Heart right ventricle (tissue), 16 donors: ENCODE data around the gene SH3GL3. TPM values are rescaled to one million over a fixed set of nuclear protein-coding genes. Genes with fewer than 3 reads are reported as not detected.
A peak's percentile ranks its signal among the peaks of the same experiment; 100 is the strongest.

ENCODE experiments used
- ATAC-seq, 8 donors: fragments of 200-7000 bp; cut with Tn5 transposase; one replicate each; pipeline ENCODE4 v1.9.1; 2020; ENCODE audit warnings: mild to moderate bottlenecking in 8 of 8, moderate library complexity in 8 of 8, moderate number of reproducible peaks in 1 of 8
- DNase-seq, 2 donors: peaks; one replicate each; pipeline ENCODE4 v3.0.0-alpha.2; 2020
- H3K27ac ChIP-seq, 10 donors: fragments of 200-600 bp; sonication (generic) in 2 of 10; one replicate each; pipeline versions ENCODE4 v1.5.0 to v1.8.0; 2020 to 2022; ENCODE audit warnings: mild to moderate bottlenecking in 3 of 10
- H3K27me3 ChIP-seq, 7 donors: fragments of 200-600 bp; one replicate each; pipeline ENCODE4 v1.8.0; 2021 to 2022; ENCODE audit warnings: mild to moderate bottlenecking in 2 of 7
- H3K36me3 ChIP-seq, 9 donors: fragments of 200-600 bp; sonication (generic) in 1 of 9; one replicate each; pipeline versions ENCODE4 v1.5.0 to v1.8.0; 2020 to 2022; ENCODE audit warnings: mild to moderate bottlenecking in 2 of 9
- H3K4me1 ChIP-seq, 9 donors: fragments of 200-600 bp; sonication (generic) in 1 of 9; one replicate each; pipeline versions ENCODE4 v1.5.0 to v1.8.0; 2020 to 2022; ENCODE audit warnings: mild to moderate bottlenecking in 4 of 9
- H3K4me3 ChIP-seq, 10 donors: fragments of 200-600 bp; sonication (generic) in 2 of 10; one replicate each; pipeline versions ENCODE4 v1.5.0 to v1.8.0; 2020 to 2022; ENCODE audit warnings: mild to moderate bottlenecking in 7 of 10, moderate library complexity in 2 of 10
- H3K9me3 ChIP-seq, 11 donors: fragments of 200-600 bp in 10 of 11; sonication (generic) in 2 of 11; one replicate each; pipeline versions ENCODE4 v1.5.0 to v1.8.0; 2013 to 2022; ENCODE audit warnings: mild to moderate bottlenecking in 2 of 11, control low read depth in 1 of 11, moderate library complexity in 1 of 11
- CTCF ChIP-seq, 9 donors: fragments of 200-600 bp; sonication (generic) in 2 of 9; IDR thresholded peaks; one replicate each; pipeline versions ENCODE4 v1.5.0 to v1.8.0; 2021 to 2022; ENCODE audit warnings: antibody characterized with exemption in 9 of 9, mild to moderate bottlenecking in 5 of 9, moderate library complexity in 1 of 9
- WGBS, 2 donors: extraction: QIAGEN DNeasy Blood & Tissue Kit; methylation state at CpG; one replicate each; pipeline ENCODE4 v1.1.7; 2013; ENCODE audit warnings: inconsistent platforms in 1 of 2; 5-methylcytosine and 5-hydroxymethylcytosine counted together
- intact Hi-C, 10 donors: fragments of 100-400 bp; cut with DNase I; formaldehyde crosslinking; loops; one replicate each; pipeline versions ENCODE4 v1.11.1 to v1.14.2; 2022
- long read RNA-seq, 3 donors: library from polyadenylated mRNA; unstranded; transcript quantifications; one replicate each; pipeline ENCODE4 v2.0.0, GENCODE V29; 2020 to 2021
- polyA plus RNA-seq, 2 donors: library from polyadenylated mRNA; stranded (reverse); fragments of 200-250 nt; gene quantifications; one replicate each; pipeline ENCODE4 v1.2.3, GENCODE V29; 2013
- total RNA-seq, 10 donors: library from RNA; stranded (reverse); fragmentation: NEBNext Ultra II Directional in 3 of 10; extraction: Animal tissue kit (Norgen Biotek cat#: 25700) in 3 of 10; gene quantifications; one replicate each; pipeline versions ENCODE4 v1.2.1 to v1.2.4, GENCODE V29; 2021 to 2023
- donor health status: Arrhythmogenic right ventricular cardiomyopathy.
- donor health status: ischemic (EF 13 %, LVEDD 7.1; RV severe dilation, severe dysfunction).
- donor health status: healthy with polysubstance abuse.
- donor health status: DM: no; HTN: yes; CAD: no.
- donor health status: DM: no; HTN: no; CAD: no.
- donor health status: ischemic (EF 25% LVEDD 6.9; RV normal size, moderate dysfunction).
- donor health status: ischemic (EF 25% LVEDD 5.7; RV mildly dilated, moderate dysfunction).
- donor health status: healthy.
- donor health status: DM: yes; HTN: yes; CAD: no.
- donor health status: Ischemic cardiomyopathy.
- donor health status: ischemic (EF 35%, LVEDD 5.7; RV mildly dilated, moderate dysfunction).
- donor health status: nonischemic (EF 11% LVEDD 7.7; RV severe dilation, severe dysfunction).
- donor health status: DM: yes; HTN: yes; CAD: no.
- donor health status: PGD.
- donor health status: ischemic (EF 29% LVEDD 5.4; RV normal size, mild dysfunction).
- donor health status: nonischemic (EF 23%, LVEDD 6.1; RV moderate dilation, normal function).

Gene SH3GL3
- under 1 TPM in 2 of 10 donors, not detected in 8; 0.13 to 0.17 TPM for total RNA-seq
- polyA plus RNA-seq, result not detected
- long read RNA-seq, donor 1, result 0 reads
- long read RNA-seq, donor 2, result 0 reads
- long read RNA-seq, donor 3, result 0 reads

GRCh38 chr15:83446904-83447709, at the start of gene SH3GL3:
Gene SH3GL3 (plus strand): TSS chr15:83447341. CDS start chr15:83447534, 193 bp downstream.
- DNase-seq (peak; percentile 74 to 77), ATAC-seq (peak; percentile 92 to 99 (median 96))
- peak within 1 kb of the TSS; percentile 2 to 56 (median 50) for H3K4me3 ChIP-seq
- 1% methylated on average over 66 to 68 of the region's 68 CpGs for WGBS, 2 donors
- no peaks in the 10 kb centered on the region for H3K9me3 ChIP-seq
- peaks cover 0 to 53% (median 28%) of the 10 kb centered on the region in 7 donors for H3K27me3 ChIP-seq
- H3K27ac ChIP-seq, result no peak within 1 kb of the TSS
- peak in 5 of 9 donors; percentile 19 to 49 (median 35) for TF ChIP-seq CTCF (IDR thresholded peaks at IDR 0.05)
- intact Hi-C loops, result loop anchor here in 2 of 10 donors (1.0 to 10.0 kb wide), 3 partner anchors 20 to 588 kb away; no protein-coding TSS in a partner anchor
- no peaks in the 10 kb centered on the region for H3K36me3 ChIP-seq
- H3K4me1 ChIP-seq, result peaks cover 0 to 13% (median 8%) of the 10 kb centered on the region in 9 donors

GRCh38 chr15:83398626-83399025, 48.5 kb upstream of the SH3GL3 start:
- H3K27ac ChIP-seq, result no peak overlapping the region
- H3K36me3 ChIP-seq, result no peaks in the 10 kb centered on the region
- WGBS, 2 donors, result 60 to 69% methylated on average over 8 of the region's 8 CpGs
- H3K4me3 ChIP-seq, result no peak overlapping the region
- no peak for ATAC-seq
- intact Hi-C loops, result no loop called here
- H3K9me3 ChIP-seq, result no peaks in the 10 kb centered on the region
- H3K4me1 ChIP-seq, result peaks cover 0 to 6% (median 3%) of the 10 kb centered on the region in 9 donors
- no peak for DNase-seq
- TF ChIP-seq CTCF (IDR thresholded peaks at IDR 0.05), result no peak
- H3K27me3 ChIP-seq, result peaks cover 0 to 45% (median 23%) of the 10 kb centered on the region in 7 donors

- H3K4me3 ChIP-seq, result no peak overlapping the region
- WGBS, 2 donors, result 33 to 34% methylated on average over 3 of the region's 3 CpGs
- no peaks in the 10 kb centered on the region for H3K36me3 ChIP-seq
- H3K27ac ChIP-seq, result no peak overlapping the region
- DNase-seq (peak; percentile 49 to 52), ATAC-seq (peak; percentile 46 to 91 (median 72))
- peaks cover 0 to 7% (median 0%) of the 10 kb centered on the region in 9 donors for H3K4me1 ChIP-seq
- no peaks in the 10 kb centered on the region for H3K9me3 ChIP-seq
- no peak for TF ChIP-seq CTCF (IDR thresholded peaks at IDR 0.05)
- peaks cover 0 to 15% (median under 1%) of the 10 kb centered on the region in 7 donors for H3K27me3 ChIP-seq
- intact Hi-C loops, result no loop called here
Observed at GRCh38 chr15:83404121-83404520, 43.0 kb upstream of the SH3GL3 start.

- no peak overlapping the region for H3K27ac ChIP-seq
- no peak overlapping the region for H3K4me3 ChIP-seq
- H3K4me1 ChIP-seq, result no peaks in the 10 kb centered on the region
- no peak for TF ChIP-seq CTCF (IDR thresholded peaks at IDR 0.05)
- no peak for ATAC-seq
- WGBS, 2 donors, result 64 to 75% methylated on average over 5 to 6 of the region's 6 CpGs
- H3K27me3 ChIP-seq, result peaks cover 0 to 15% (median 6%) of the 10 kb centered on the region in 7 donors
- no peaks in the 10 kb centered on the region for H3K9me3 ChIP-seq
- no peak for DNase-seq
- intact Hi-C loops, result no loop called here
- H3K36me3 ChIP-seq, result no peaks in the 10 kb centered on the region
Observed at GRCh38 chr15:83410532-83410931, 36.6 kb upstream of the SH3GL3 start.
